ENCODE data around the gene PLXNA2. TPM values are rescaled to one million over a fixed set of nuclear protein-coding genes. Genes with fewer than 3 reads are reported as not detected.

The PLXNA2 gene
- polyA plus RNA-seq, 3 donors = 11.6 to 12.7 (median 12.3) TPM

DNA sequence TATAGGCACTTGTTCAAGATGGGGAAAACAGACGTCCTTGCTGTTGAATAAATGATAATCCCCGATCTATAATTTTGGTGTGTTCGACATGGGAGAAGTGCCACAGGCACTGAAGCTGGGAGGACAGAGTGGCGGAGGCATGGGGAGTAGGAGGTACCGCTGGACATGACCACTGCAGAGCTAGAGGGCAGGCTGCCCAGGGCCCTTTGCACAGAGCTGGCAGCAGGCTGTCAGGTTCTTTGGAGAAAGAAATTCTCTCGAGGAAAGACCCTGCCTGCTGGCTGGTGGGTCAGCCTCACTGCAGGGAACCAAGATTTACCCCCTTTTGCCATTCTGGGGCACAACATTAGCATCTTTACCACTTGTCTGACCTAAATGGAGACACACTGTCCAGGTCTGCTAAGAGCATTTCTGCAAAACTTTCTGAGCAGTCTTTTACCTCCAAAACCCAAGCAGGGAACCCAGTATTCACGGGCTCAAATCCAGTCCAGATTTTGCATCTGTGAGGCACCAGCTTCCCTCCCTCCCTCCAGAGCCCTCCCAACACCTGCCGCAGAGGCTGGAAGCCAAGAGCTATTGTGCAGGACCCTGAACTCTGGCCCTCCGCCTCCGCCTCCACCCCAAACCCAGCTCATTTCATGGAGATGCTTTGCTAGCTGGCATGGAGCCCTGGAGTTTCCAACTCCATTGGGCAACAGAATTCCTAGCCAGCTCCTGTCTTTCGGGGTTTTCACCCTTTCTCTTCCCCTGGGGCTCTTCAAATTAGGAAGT, 142.3 kb downstream of the PLXNA2 start:
- no peak for DNase-seq (ENCODE audit: low read depth in 3 of 3, low spot score in 2 of 3)

DNA sequence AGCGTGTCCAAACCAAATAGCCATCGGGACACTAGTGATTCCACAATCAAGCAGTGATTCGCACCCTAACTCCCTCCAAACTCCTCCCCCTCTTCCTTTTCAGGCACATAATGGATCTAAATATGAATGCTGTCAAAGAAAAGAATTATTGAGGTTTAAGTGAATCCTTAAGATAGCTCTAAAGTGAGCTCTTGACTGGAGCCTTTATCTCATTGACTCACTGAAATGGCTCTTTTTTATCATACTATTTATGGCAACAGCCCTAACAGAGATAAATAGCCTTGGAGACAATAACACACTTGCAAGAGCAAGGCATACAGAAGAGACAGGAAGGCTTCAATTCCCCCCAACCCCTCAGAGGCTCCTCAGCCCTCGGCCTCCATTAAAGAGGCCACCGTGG, 143.3 kb downstream of the PLXNA2 start:
- DNase-seq (ENCODE audit: low read depth in 3 of 3, low spot score in 2 of 3) = no peak

DNA sequence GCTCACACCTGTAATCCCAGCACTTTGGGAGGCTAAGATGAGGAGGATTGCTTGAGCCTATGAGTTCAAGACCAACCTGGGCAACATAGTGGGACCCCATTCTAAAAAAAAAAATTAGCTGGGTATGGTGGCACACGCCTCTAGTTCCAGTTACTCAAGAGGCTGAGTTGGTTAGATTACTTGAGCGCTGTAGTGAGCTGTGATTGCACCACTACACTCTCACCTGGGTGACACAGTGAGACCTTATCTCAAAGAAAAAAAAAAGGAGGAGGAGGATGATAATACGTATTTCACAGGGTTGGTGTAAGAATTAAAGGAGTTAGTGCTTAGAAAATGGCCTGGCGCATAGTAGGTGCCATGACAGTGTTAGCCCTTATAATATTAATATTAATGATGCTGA, 144.1 kb downstream of the PLXNA2 start:
- no peak for DNase-seq (ENCODE audit: low read depth in 3 of 3, low spot score in 2 of 3)

DNA sequence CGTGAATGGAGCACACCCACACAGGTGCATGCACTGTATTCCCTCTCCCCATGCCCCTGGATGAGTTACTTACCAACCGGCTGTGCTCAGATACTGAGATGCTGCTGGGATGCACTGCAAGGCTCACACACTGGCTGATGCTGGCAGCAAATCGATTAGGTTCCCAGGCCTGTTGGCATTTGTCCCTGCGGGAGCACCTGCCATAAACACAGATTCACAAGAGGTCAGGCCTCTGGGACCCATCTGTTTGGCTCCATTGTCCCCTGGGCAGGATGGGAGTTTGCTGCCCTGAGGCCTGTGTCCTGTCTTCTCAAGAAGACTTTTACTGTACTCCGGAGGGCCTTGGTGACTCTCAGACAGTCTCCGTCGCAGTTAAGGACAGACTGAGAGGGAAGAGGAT, 145.4 kb downstream of the PLXNA2 start:
- no peak for DNase-seq (ENCODE audit: low read depth in 3 of 3, low spot score in 2 of 3)

DNA sequence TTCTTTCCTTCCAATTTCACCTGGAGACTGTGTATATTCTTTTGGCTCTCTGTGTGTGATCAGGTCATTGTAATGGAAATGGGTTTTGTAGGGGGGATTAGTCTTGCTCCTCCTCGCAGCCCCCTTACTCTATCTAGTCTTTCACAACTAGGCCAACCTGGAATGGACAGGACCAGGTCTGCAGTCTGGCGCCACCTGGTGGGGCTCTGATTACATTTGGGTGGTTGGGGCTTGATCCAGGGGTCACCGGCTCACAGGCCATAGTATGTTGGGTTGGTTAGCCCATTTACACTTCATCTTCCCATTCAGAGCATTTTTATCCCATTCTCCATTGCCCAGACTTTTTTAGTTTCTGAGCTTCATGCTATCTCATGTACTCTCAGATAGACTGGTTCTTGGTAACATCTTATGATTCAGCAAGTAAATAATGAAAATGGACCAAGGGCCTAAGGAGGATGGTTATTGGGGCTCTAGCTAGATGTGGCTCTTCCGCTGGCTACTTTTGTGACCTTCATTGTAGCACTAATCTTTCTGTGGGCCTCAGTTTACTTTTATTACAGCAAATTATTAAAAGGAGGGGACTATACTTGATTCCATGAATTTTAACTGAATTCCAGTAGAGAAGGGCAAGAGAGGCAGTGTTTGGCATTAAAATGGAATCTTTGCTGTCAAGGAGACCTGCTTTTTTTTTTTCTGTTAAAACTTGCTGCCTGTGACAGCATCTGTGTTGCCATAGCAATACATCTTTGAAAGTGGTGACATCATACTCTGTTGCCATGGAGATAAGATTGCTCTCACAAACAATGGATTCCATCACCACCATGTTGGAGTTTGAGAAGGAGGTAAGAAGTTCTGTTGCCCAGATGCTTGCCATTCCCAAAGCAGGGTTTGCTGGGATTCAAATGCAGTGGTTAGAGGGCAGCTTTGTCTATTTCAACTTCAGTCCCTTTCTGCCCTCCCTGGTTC, 150.1 kb downstream of the PLXNA2 start:
- no peak for DNase-seq (ENCODE audit: low read depth in 3 of 3, low spot score in 2 of 3)

DNA sequence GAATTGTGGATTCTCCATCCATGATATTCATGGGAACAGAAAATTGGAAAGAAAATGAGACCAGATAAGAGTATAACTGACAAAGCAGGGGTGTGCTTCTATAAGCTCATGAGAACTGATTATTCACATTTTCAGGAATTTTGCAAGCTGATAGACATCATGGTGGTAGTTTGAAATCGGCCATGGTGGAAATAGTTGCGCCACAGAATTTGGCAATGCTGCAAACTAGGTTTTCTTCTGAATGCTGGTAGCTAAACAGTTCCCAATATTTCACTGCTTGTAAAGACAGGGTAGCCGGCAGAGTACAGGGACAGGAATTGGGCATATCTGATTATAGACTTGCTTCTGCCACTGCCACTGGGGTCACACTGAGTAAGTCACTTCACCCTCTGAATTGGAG, 151.1 kb downstream of the PLXNA2 start:
- no peak for DNase-seq (ENCODE audit: low read depth in 3 of 3, low spot score in 2 of 3)

DNA sequence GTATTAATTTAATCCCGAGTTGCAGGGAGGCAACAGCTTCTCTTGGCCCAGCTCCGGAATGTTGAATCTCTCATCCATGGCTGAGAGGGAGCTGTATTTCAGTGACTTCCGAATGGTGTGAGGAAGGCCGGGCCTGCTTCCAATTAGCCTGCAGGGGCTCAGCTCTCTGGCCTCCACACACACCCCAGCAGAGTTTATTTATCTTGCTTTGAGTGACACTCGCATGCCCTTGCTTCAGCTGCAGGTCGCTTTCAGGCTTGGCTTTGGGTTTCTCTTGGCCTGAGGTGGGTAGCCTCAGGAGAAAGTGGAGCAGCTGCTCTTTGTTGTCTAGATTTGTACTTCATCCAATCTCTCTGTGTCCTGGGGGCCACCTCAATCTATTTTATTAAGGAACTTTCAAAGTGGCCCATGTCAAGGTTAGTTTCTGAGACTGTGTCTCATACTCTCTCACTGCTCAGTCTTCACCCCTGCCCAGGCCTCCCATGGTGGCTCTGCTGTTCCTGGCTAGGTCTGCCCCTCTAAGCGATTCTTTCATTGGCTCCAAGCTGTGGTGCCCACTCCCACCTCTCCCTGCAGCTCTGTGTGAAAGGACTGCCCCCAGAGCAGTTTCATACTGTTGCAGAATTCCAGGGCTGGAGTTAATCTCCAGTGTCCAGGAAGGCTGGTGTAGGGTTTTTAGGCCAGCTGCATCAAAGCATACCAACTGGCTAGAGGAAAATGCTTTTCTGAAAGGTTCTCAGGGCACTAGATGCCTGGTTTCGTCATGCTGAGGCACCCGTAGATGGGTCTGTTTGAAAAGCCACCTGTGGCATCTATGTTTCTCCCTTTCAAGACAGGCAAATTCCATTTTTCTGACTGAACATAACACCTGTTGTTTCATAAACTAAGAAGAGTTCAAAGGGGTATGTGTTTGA, 153.5 kb downstream of the PLXNA2 start:
- no peak for DNase-seq (ENCODE audit: low read depth in 3 of 3, low spot score in 2 of 3)

DNA sequence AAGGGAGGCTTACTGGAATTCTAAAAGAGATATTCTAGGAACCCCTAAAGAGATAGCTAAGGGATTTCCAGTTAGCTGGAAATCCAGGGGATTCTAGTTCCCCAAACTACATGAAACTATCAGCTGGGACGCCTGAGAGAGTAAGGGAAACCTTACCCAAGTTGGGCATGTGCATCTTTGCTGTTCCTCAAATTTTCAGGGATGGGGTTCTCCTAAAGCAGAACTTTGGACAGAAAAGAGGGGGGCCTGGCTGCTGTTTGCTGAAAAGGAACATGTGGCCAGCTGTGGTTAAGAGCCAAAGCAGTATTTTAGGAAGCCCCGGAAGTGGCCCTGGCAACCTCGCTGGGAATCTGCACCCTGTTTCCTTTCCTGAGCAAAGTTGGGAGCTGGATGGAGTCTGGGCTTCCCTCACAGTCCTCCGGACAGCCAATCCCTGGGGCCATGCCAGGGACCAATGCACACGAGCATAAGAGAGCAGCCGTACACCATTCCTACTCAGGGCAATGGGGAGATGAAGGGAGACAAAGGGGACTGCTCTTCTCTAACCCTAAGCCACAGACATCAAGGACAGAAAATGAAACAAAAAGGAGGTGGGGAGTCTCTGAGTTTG, 154.3 kb downstream of the PLXNA2 start:
- DNase-seq (ENCODE audit: low read depth in 3 of 3, low spot score in 2 of 3) = no peak

DNA sequence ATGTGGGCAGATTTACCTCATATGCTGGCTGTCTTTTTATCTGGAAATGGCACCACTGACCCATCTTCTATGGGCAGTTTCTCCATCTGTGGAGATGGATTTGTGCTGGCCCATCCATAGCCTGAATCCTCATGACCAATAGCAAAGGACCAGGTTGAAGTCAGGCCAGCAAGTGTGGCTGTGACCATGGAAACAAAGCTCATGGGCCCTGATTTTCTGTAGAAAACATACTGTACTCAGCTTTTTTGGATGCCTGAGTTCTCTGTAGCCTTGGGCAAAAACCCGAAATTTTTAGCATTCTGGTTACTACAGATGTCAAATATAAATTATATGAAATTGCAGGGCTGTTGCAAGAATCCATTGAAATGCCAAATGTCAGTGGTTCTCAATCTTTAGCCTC, 155.0 kb downstream of the PLXNA2 start:
- DNase-seq (ENCODE audit: low read depth in 3 of 3, low spot score in 2 of 3) = no peak

DNA sequence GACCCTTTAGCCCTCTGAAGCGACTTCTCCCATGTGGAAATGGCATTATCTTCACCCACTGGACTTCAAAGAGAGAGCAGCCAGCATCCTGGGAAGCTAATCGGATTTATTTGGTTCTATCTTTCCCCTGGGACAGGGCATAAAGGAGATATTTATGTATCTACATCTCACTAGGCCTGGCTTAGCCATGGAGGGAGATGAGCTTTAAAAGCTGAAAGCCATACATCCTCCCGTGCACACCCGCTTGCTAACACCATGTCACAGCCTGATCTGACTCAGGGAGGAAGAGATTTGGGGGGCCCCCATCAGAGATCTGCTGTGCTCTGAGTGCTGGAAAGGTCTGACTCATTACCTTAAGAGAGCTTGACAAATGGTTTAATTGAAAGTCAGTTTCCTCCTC, 155.9 kb downstream of the PLXNA2 start:
- no peak for DNase-seq (ENCODE audit: low read depth in 3 of 3, low spot score in 2 of 3)

DNA sequence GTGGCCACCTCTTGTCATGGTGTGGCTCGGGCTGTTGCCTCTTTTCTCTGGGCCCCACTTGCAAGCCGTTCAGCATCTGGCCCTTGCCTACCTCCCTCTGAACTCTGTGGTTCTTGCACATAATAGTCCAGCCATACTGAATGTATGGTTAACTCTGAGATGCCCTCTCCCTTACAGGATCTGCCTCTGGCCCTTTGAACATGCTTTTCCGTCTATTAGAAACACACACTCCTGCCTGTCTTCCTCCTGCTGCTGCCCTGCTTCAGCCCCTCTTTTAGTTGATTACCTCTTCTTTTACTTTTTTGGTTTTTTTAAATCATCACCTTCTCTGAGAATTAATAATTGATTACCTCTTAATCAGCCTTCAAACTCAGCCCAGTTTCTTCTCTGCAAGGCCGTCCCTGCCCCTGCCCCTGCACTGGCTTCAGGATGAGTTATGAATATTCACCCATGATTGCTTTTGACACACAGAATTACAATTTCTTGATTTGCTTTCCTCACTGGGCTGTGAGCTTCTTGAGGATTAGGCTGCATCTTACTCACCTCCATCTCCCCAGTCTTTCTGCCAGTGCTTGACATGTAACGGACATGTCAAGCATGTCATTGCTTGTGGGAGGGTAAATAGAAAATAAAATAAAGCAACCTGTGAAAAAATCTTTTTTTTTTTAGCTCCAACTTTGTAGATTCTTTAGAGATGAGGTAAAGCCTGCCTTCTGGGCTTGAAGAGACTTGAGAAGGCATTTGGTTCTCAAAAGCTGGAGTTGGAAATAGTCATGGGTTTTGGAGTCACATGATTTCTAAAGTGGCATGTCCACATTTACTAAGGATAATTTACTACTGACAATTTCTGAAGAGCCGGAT, 158.3 kb downstream of the PLXNA2 start:
- no peak for DNase-seq (ENCODE audit: low read depth in 3 of 3, low spot score in 2 of 3)

DNA sequence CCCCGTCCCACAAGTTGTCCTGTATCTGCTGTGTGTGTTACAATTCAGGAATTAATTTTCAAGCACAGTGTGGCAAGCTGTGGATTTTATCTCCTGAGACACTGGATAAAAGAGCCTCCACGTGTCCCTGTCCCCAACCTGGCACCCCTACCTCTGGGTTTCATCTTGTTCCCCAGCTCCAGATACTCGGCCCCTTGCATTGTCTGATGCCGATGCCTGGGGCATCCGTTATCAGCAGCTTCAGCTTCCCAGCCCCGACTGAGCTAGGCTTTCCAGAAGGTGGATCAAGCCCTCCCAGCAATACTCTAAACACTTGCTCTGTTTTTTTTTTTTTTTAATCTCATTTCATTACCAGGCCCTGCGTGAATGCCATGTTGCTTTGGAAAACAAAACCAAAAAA, 159.4 kb downstream of the PLXNA2 start:
- DNase-seq (ENCODE audit: low read depth in 3 of 3, low spot score in 2 of 3) = no peak

DNA sequence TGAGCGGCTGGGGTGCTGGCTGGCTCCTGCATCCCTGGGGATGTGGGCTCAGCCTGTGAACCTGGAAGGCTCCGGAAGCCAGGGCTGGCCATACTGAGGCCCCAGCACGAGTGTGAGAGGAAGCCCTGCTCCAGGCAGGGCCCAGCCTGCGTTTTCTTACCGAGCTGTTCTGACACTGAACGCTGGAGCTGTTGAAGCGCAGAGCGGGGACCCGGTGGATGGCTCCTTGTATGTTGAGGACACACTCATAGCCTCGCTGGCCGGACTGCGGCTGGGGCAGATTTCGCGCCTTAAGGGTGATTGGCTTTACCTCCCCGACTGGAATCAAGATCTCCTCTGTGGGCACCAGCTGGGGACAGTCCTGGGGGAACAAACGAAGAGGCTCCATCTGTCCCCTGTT, 160.0 kb downstream of the PLXNA2 start:
- DNase-seq (ENCODE audit: low read depth in 3 of 3, low spot score in 2 of 3) = no peak

DNA sequence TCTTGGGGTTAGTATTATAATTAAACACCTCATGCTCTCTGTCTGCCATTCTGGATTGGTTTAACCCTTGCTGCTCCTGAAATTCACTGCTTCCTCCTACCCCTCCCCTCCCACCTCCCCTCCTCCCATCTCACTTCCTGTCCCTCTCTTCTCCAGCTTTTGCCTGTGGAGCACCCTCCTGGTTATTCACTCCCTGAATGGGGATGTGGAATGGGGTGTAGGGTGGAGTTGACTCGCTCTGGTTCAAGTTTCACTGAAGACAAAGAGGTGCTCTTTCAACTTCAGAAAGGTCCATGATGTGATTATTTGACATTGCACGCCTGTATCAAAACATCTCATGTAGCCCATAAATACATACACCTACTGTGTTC, 160.5 kb downstream of the PLXNA2 start:
- no peak for DNase-seq (ENCODE audit: low read depth in 3 of 3, low spot score in 2 of 3)

DNA sequence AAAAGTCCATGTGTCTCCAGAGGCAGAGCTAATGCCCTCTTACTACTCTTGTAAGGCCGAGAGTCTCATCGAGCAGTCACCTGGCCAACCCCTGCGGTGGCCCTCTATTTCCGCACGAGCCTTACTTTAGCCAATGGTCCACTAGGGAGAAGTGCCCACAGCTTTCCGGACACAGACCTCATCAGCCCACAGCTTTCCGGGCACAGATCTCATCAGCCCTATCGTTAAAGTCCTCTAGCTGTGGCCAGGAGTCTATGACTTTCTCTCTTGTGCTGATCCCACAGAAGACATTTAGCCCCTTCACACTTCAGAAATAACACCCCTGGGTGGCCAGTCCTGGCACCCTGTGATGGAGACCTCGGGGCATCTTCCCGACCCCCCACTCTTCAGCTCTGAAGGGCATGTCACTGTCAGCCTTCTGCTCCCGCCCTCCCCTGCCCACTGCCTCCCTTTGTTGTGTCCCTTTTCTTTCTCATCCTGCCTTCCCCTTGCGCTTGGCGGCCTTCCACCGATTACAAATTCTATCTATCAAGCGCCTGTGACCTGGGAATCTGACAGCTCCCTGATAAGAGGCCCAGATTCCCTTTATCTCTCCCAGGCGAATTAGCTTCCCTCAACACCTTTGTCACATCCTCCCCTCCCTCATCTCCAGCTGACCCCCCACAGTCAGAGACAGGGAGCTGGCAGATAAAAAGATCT, 161.0 kb downstream of the PLXNA2 start:
- DNase-seq (ENCODE audit: low read depth in 3 of 3, low spot score in 2 of 3) = no peak

DNA sequence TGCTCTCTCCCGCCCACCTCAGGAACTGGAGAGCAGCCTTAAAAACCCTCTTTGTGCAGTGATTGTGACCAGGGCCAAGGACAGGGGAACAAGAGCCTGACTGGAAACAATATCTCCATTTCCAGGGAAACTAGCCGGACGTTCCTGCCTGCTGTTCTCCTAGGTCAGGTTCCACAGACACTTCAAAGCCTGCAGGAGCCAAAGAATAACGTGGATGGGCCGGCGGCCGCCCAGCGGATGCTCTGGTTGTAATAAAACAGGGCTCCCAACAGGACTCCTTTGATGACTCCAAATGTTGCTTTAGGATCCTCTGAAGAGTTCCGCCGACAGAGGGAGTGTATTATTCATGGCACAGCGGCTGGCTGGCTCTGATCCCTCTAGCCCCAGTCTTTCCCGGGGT, 162.2 kb downstream of the PLXNA2 start:
- no peak for DNase-seq (ENCODE audit: low read depth in 3 of 3, low spot score in 2 of 3)

DNA sequence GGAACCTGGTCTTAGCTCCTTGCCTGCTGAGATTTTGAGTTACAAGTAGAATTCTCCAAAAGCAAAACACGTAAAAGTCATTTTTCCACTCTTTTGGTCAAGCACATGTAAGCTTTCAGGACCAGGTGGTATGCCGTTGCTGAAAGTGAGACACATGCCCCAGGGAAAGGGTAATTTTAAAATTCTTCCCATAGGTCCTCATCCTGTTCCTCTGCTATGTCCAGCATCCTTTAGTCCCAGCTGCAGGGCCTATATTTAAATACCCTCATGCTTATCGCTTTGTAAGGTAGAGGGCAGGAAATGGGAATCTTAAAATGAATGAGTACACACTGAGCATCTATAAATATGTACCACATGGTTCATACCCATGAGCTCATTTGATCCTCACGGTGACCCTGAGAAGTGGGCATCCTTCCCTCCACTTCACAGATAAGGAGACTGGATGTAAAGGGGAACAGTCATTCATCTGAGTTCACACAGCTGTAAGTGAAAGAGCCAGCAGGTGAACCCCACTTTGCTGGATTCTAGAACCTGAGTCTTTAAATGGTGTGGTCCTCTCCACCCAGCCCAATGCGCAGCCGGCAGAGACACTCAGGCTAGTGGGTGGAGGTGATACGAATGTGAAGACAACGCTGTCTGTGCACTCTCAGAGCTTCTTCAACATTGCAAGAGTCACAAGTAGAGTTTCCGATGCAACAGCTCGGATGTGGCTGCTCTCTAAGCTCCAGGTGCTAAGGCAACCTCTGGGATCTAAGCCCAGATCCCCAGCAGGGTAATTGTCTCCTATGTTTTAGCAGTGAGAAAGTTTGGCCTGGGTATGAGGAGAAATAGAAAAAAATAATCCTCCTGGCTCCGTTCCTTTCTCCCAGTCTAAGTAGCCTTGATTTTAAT, 163.5 kb downstream of the PLXNA2 start:
- no peak for DNase-seq (ENCODE audit: low read depth in 3 of 3, low spot score in 2 of 3)

DNA sequence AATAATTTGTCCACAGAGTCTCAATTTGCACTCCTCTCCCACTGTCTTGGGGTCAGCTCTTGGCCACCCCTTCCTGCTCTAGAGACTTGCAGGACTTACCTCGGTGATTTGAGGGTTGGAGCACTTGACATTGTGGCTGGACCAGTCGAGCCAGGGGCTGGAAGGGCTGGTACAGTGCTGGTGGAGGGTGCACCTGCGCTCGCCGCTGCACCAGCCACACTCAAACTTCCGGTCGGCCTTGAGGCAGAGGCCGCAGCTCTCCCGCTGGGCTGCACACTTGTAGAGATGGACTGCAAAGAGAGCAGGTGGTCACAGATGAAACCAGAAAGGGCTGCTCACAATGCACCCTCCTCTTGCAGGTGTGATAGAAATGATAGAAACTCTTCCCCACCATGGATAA, 165.0 kb downstream of the PLXNA2 start:
- DNase-seq (ENCODE audit: low read depth in 3 of 3, low spot score in 2 of 3) = no peak
